GM23338 (cell line): Measurements from ENCODE around the gene SLC22A3. TPM values are rescaled to one million over a fixed set of nuclear protein-coding genes. Genes with fewer than 3 reads are reported as not detected.

Experiments
- ATAC-seq: fragments of 200-7000 bp; cut with Tn5 transposase; 3 replicates; pipeline ENCODE4 v1.9.1; 2020
- DNase-seq: peaks from one replicate; pipeline ENCODE4 v3.0.0-alpha.2; 2015; ENCODE audit warnings: low spot score
- H2AFZ ChIP-seq: fragments of 200-600 bp; sonication (generic); 2 replicates; pipeline ENCODE4 v1.8.0; 2016; ENCODE audit warnings: antibody characterized with exemption, mild to moderate bottlenecking, moderate library complexity
- H3F3A ChIP-seq: fragments of 200-600 bp; sonication (generic); replicated peaks from 2 replicates; pipeline ENCODE4 v1.8.0; 2017; ENCODE audit warnings: antibody characterized with exemption, mixed run types, low read depth
- H3K27ac ChIP-seq: fragments of 200-600 bp; sonication (generic); 2 replicates; pipeline ENCODE4 v1.6.1; 2016; ENCODE audit warnings: low read depth
- H3K27me3 ChIP-seq: fragments of 200-600 bp; sonication (generic); 2 replicates; pipeline ENCODE4 v1.8.0; 2016; ENCODE audit warnings: mild to moderate bottlenecking, mixed run types, moderate library complexity; ENCODE audit not compliant: insufficient read depth
- H3K36me3 ChIP-seq: fragments of 200-600 bp; sonication (generic); 2 replicates; pipeline ENCODE4 v1.8.0; 2016; ENCODE audit warnings: mild to moderate bottlenecking; ENCODE audit not compliant: insufficient read depth
- H3K4me1 ChIP-seq: fragments of 200-600 bp; sonication (generic); 2 replicates; pipeline ENCODE4 v1.8.0; 2016; ENCODE audit warnings: mild to moderate bottlenecking, moderate library complexity; ENCODE audit not compliant: insufficient read depth
- H3K4me2 ChIP-seq: fragments of 200-600 bp; sonication (generic); 2 replicates; pipeline ENCODE4 v1.7.1; 2017; ENCODE audit warnings: mixed run types
- H3K4me3 ChIP-seq: fragments of 200-600 bp; sonication (generic); 2 replicates; pipeline ENCODE4 v1.6.1; 2016; ENCODE audit warnings: mixed run types
- H3K79me2 ChIP-seq: fragments of 200-600 bp; sonication (generic); replicated peaks from 2 replicates; pipeline ENCODE4 v1.8.0; 2017; ENCODE audit warnings: mild to moderate bottlenecking; ENCODE audit not compliant: insufficient read depth
- H3K9me2 ChIP-seq: fragments of 200-600 bp; sonication (generic); 2 replicates; pipeline ENCODE4 v1.8.0; 2017; ENCODE audit not compliant: insufficient read depth
- H4K20me1 ChIP-seq: fragments of 200-600 bp; sonication (generic); replicated peaks from 2 replicates; pipeline ENCODE4 v1.8.0; 2017; ENCODE audit warnings: mild to moderate bottlenecking; ENCODE audit not compliant: insufficient read depth
- H3K27ac Mint-ChIP-seq: 2 replicates; pipeline ENCODE4 v1.8.0; 2020; ENCODE audit warnings: inconsistent platforms, mild to moderate bottlenecking, moderate library complexity, mixed read lengths
- H3K27me3 Mint-ChIP-seq: 3 replicates; pipeline ENCODE4 v1.8.0; 2022; ENCODE audit warnings: low read depth, mild to moderate bottlenecking, moderate library complexity, mixed read lengths, inconsistent platforms; ENCODE audit not compliant: insufficient read depth, poor library complexity
- H3K36me3 Mint-ChIP-seq: 3 replicates; pipeline ENCODE4 v1.8.0; 2021; ENCODE audit warnings: low read depth, mild to moderate bottlenecking, inconsistent platforms, moderate library complexity, mixed read lengths
- H3K4me1 Mint-ChIP-seq: 3 replicates; pipeline ENCODE4 v1.8.0; 2020; ENCODE audit warnings: mild to moderate bottlenecking, inconsistent platforms, mixed read lengths
- H3K4me3 Mint-ChIP-seq: 3 replicates; pipeline ENCODE4 v1.8.0; 2021; ENCODE audit warnings: moderate library complexity, mild to moderate bottlenecking, inconsistent platforms, mixed read lengths
- H3K9me3 Mint-ChIP-seq: 3 replicates; pipeline ENCODE4 v1.8.0; 2020; ENCODE audit warnings: moderate library complexity, mild to moderate bottlenecking, inconsistent platforms, mixed read lengths
- CREB1 ChIP-seq: fragments of 250-450 bp; sonication (Bioruptor Pico); IDR thresholded peaks from 2 replicates; pipeline ENCODE4 v1.5.0; 2020; ENCODE audit warnings: low read depth, mild to moderate bottlenecking, moderate library complexity
- EZH2 ChIP-seq: fragments of 200-600 bp; sonication (generic); IDR thresholded peaks from one replicate; pipeline ENCODE4 v1.8.0; 2017; ENCODE audit warnings: antibody characterized with exemption, mild to moderate bottlenecking, low read depth; ENCODE audit not compliant: unreplicated experiment
- EZH2phosphoT487 ChIP-seq: fragments of 200-600 bp; sonication (generic); IDR thresholded peaks from one replicate; pipeline ENCODE4 v1.8.1; 2018; ENCODE audit warnings: antibody characterized with exemption; ENCODE audit not compliant: unreplicated experiment
- JUNB ChIP-seq: IDR thresholded peaks from one replicate; pipeline ENCODE4 v1.6.1; 2016; ENCODE audit warnings: antibody characterized with exemption; ENCODE audit not compliant: unreplicated experiment
- NANOG ChIP-seq: IDR thresholded peaks from 2 replicates; pipeline ENCODE4 v1.6.1; 2016; ENCODE audit warnings: antibody characterized with exemption, borderline replicate concordance
- POLR2AphosphoS5 ChIP-seq: IDR thresholded peaks from 2 replicates; pipeline ENCODE4 v1.6.1; 2016; ENCODE audit warnings: antibody characterized with exemption, low read depth
- STAT1 ChIP-seq: IDR thresholded peaks from one replicate; pipeline ENCODE4 v1.6.1; 2016; ENCODE audit warnings: antibody characterized with exemption; ENCODE audit not compliant: unreplicated experiment
- ZNF114 ChIP-seq: fragments of 250-450 bp; sonication (Bioruptor Pico); IDR thresholded peaks from 2 replicates; pipeline ENCODE4 v1.5.0; 2020; ENCODE audit warnings: mild to moderate bottlenecking, moderate library complexity
- ZNF331 ChIP-seq: fragments of 250-450 bp; sonication (Bioruptor Pico); IDR thresholded peaks from 2 replicates; pipeline ENCODE4 v1.5.0; 2020; ENCODE audit warnings: low read depth, mild to moderate bottlenecking, moderate library complexity
- polyA plus RNA-seq: library from polyadenylated mRNA; unstranded; fragments of >200 nt; fragmentation: Nextera tagmentation; extraction: Ambion mirVana; gene quantifications from 2 replicates; pipeline ENCODE4 v1.2.1, GENCODE V29; 2016
- total RNA-seq: library from RNA; depleted of rRNA; stranded (reverse); fragments of >200 nt; shearing (Covaris generic); gene quantifications from 2 replicates; pipeline ENCODE4 v1.2.3, GENCODE V29; 2014
- TF ChIP-seq, protein P1 (sequence below): fragments of 250-450 bp; sonication (Bioruptor Pico); IDR thresholded peaks from 2 replicates; pipeline ENCODE4 v1.5.0; 2020; ENCODE audit warnings: mild to moderate bottlenecking, moderate library complexity
- TF ChIP-seq, protein P2 (sequence below): IDR thresholded peaks from one replicate; pipeline ENCODE4 v1.6.1; 2018; ENCODE audit warnings: antibody characterized with exemption; ENCODE audit not compliant: unreplicated experiment
- TF ChIP-seq, protein P3 (sequence below): IDR thresholded peaks from 2 replicates; pipeline ENCODE4 v1.6.1; 2016; ENCODE audit warnings: antibody characterized with exemption
- TF ChIP-seq, protein P4 (sequence below), 2 experiments: fragments of 200-600 bp in 1 of 2; sonication (generic) in 1 of 2; conservative IDR thresholded peaks; 2 replicates each; pipeline versions ENCODE4 v1.5.1 to v1.6.1; 2016 to 2017; ENCODE audit warnings: antibody characterized with exemption in 2 of 2, low read depth in 2 of 2, mild to moderate bottlenecking in 2 of 2, moderate library complexity in 1 of 2

The SLC22A3 gene
- total and polyA plus RNA-seq, 2 experiments from 2014 or later, result 0.78 to 3.2 TPM

DNA sequence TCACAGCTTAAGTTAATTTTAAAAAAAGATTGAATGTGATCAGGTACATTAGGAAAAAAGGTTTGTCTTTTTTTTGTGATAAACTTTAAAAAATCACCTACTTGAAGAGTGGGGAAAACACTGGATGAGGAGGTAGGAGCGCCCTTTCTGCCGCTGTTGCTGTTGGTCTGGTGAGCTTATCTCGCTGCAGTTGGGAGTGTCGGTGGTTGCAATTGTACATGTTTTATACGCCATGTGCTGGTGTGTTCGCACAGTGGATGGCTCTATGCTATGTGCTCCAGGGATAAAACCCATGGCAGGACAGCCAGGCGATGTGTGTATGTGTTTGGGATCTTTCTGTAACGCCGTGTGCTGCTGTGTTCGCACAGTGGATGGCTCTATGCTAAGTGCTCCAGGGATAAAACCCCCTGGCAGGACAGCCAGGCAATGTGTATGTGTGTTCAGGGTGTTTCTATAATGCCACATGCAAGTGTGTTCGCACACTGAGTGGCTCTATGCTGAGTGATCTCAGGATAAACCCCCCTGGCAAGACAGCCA, 1.7 kb downstream of the SLC22A3 start:
- Mint-ChIP-seq H3K4me1 (peaks cover 13% of the 10 kb centered on the region), H3K4me3 (peak overlapping the region; percentile 81), H3K36me3 (peaks cover 2% of the 10 kb centered on the region; the same call in 1 of the 3 replicates), H3K27me3 (peaks cover 41% of the 10 kb centered on the region), H3K27ac (no peak overlapping the region), H3K9me3 (no peaks in the 10 kb centered on the region; the same call in 2 of the 3 replicates)
- peaks cover 51% of the 10 kb centered on the region for H3K27me3 ChIP-seq
- H4K20me1 ChIP-seq, result no peaks in the 10 kb centered on the region
- H3K4me3 ChIP-seq, result peak overlapping the region; percentile 82
- peaks cover 6% of the 10 kb centered on the region; the same call in 1 of the 2 replicates for H3K4me1 ChIP-seq
- DNase-seq (no peak), ATAC-seq (no peak)
- TF ChIP-seq, protein P1, sequence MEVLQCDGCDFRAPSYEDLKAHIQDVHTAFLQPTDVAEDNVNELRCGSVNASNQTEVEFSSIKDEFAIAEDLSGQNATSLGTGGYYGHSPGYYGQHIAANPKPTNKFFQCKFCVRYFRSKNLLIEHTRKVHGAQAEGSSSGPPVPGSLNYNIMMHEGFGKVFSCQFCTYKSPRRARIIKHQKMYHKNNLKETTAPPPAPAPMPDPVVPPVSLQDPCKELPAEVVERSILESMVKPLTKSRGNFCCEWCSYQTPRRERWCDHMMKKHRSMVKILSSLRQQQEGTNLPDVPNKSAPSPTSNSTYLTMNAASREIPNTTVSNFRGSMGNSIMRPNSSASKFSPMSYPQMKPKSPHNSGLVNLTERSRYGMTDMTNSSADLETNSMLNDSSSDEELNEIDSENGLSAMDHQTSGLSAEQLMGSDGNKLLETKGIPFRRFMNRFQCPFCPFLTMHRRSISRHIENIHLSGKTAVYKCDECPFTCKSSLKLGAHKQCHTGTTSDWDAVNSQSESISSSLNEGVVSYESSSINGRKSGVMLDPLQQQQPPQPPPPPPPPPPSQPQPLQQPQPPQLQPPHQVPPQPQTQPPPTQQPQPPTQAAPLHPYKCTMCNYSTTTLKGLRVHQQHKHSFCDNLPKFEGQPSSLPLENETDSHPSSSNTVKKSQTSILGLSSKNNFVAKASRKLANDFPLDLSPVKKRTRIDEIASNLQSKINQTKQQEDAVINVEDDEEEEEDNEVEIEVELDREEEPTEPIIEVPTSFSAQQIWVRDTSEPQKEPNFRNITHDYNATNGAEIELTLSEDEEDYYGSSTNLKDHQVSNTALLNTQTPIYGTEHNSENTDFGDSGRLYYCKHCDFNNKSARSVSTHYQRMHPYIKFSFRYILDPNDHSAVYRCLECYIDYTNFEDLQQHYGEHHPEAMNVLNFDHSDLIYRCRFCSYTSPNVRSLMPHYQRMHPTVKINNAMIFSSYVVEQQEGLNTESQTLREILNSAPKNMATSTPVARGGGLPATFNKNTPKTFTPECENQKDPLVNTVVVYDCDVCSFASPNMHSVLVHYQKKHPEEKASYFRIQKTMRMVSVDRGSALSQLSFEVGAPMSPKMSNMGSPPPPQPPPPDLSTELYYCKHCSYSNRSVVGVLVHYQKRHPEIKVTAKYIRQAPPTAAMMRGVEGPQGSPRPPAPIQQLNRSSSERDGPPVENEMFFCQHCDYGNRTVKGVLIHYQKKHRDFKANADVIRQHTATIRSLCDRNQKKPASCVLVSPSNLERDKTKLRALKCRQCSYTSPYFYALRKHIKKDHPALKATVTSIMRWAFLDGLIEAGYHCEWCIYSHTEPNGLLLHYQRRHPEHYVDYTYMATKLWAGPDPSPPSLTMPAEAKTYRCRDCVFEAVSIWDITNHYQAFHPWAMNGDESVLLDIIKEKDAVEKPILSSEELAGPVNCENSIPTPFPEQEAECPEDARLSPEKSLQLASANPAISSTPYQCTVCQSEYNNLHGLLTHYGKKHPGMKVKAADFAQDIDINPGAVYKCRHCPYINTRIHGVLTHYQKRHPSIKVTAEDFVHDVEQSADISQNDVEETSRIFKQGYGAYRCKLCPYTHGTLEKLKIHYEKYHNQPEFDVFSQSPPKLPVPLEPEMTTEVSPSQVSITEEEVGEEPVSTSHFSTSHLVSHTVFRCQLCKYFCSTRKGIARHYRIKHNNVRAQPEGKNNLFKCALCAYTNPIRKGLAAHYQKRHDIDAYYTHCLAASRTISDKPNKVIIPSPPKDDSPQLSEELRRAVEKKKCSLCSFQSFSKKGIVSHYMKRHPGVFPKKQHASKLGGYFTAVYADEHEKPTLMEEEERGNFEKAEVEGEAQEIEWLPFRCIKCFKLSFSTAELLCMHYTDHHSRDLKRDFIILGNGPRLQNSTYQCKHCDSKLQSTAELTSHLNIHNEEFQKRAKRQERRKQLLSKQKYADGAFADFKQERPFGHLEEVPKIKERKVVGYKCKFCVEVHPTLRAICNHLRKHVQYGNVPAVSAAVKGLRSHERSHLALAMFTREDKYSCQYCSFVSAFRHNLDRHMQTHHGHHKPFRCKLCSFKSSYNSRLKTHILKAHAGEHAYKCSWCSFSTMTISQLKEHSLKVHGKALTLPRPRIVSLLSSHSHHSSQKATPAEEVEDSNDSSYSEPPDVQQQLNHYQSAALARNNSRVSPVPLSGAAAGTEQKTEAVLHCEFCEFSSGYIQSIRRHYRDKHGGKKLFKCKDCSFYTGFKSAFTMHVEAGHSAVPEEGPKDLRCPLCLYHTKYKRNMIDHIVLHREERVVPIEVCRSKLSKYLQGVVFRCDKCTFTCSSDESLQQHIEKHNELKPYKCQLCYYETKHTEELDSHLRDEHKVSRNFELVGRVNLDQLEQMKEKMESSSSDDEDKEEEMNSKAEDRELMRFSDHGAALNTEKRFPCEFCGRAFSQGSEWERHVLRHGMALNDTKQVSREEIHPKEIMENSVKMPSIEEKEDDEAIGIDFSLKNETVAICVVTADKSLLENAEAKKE (CRISPR knock-in tag), result no peak
- no peak for TF ChIP-seq EZH2
- no peak for TF ChIP-seq ZNF331
- TF ChIP-seq JUNB, result no peak
- no peak for TF ChIP-seq POLR2AphosphoS5
- no peak for TF ChIP-seq NANOG
- no peak for TF ChIP-seq CREB1 (CRISPR knock-in tag)
- no peak for TF ChIP-seq EZH2phosphoT487
- TF ChIP-seq, protein P2, sequence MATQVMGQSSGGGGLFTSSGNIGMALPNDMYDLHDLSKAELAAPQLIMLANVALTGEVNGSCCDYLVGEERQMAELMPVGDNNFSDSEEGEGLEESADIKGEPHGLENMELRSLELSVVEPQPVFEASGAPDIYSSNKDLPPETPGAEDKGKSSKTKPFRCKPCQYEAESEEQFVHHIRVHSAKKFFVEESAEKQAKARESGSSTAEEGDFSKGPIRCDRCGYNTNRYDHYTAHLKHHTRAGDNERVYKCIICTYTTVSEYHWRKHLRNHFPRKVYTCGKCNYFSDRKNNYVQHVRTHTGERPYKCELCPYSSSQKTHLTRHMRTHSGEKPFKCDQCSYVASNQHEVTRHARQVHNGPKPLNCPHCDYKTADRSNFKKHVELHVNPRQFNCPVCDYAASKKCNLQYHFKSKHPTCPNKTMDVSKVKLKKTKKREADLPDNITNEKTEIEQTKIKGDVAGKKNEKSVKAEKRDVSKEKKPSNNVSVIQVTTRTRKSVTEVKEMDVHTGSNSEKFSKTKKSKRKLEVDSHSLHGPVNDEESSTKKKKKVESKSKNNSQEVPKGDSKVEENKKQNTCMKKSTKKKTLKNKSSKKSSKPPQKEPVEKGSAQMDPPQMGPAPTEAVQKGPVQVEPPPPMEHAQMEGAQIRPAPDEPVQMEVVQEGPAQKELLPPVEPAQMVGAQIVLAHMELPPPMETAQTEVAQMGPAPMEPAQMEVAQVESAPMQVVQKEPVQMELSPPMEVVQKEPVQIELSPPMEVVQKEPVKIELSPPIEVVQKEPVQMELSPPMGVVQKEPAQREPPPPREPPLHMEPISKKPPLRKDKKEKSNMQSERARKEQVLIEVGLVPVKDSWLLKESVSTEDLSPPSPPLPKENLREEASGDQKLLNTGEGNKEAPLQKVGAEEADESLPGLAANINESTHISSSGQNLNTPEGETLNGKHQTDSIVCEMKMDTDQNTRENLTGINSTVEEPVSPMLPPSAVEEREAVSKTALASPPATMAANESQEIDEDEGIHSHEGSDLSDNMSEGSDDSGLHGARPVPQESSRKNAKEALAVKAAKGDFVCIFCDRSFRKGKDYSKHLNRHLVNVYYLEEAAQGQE, result no peak
- no peak for TF ChIP-seq STAT1
- no peak for TF ChIP-seq ZNF114 (CRISPR knock-in tag)
- TF ChIP-seq, protein P3, sequence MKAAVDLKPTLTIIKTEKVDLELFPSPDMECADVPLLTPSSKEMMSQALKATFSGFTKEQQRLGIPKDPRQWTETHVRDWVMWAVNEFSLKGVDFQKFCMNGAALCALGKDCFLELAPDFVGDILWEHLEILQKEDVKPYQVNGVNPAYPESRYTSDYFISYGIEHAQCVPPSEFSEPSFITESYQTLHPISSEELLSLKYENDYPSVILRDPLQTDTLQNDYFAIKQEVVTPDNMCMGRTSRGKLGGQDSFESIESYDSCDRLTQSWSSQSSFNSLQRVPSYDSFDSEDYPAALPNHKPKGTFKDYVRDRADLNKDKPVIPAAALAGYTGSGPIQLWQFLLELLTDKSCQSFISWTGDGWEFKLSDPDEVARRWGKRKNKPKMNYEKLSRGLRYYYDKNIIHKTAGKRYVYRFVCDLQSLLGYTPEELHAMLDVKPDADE, result no peak
- TF ChIP-seq, protein P4, sequence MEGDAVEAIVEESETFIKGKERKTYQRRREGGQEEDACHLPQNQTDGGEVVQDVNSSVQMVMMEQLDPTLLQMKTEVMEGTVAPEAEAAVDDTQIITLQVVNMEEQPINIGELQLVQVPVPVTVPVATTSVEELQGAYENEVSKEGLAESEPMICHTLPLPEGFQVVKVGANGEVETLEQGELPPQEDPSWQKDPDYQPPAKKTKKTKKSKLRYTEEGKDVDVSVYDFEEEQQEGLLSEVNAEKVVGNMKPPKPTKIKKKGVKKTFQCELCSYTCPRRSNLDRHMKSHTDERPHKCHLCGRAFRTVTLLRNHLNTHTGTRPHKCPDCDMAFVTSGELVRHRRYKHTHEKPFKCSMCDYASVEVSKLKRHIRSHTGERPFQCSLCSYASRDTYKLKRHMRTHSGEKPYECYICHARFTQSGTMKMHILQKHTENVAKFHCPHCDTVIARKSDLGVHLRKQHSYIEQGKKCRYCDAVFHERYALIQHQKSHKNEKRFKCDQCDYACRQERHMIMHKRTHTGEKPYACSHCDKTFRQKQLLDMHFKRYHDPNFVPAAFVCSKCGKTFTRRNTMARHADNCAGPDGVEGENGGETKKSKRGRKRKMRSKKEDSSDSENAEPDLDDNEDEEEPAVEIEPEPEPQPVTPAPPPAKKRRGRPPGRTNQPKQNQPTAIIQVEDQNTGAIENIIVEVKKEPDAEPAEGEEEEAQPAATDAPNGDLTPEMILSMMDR (conservative IDR thresholded peaks at IDR 0.05; ENCODE audit: low read depth in 2 of 2), result no peak
- no peaks in the 10 kb centered on the region for H3K9me2 ChIP-seq
- peaks cover 10% of the 10 kb centered on the region; the same call in 1 of the 2 replicates for H3F3A ChIP-seq
- no peaks in the 10 kb centered on the region; the same call in none of the 2 replicates for H3K79me2 ChIP-seq
- H3K4me2 ChIP-seq, result peak overlapping the region; percentile 90
- H3K27ac ChIP-seq, result no peak overlapping the region
- no peak overlapping the region for H2AFZ ChIP-seq
- H3K36me3 ChIP-seq, result no peaks in the 10 kb centered on the region
